ENCODE measurements around the gene NHS.

Gene NHS

DNA sequence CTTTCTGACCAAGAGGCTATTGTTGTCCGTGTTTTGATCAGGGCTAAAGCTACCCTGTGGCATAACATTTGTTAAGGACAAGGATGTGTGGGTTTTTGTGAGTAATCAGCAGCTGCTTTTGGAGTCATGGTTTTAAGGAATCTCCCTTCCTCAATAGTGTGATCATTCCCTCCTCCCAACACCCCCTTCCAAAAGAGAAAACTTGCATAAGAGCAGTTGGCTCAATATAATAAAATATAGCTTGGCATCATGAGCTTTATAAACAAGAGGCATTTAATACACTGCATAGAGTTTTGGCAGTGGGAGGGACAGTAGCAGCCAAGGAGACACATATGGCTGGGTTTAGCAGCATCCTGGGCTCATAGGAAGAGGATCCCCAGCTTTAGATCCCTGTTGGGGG, 84.7 kb downstream of the NHS start:
- Histone ChIP-seq H3K36me3 (no peaks in the 10 kb centered on the region), H3K4me3 (no peak overlapping the region), H3K9me3 (no peaks in the 10 kb centered on the region), H3K27me3 (no peaks in the 10 kb centered on the region), H3K4me1 (peaks cover 0 to 13% (median 0%) of the 10 kb centered on the region in 4 donors), H3K27ac (no peak overlapping the region)
- TF ChIP-seq, protein P1, sequence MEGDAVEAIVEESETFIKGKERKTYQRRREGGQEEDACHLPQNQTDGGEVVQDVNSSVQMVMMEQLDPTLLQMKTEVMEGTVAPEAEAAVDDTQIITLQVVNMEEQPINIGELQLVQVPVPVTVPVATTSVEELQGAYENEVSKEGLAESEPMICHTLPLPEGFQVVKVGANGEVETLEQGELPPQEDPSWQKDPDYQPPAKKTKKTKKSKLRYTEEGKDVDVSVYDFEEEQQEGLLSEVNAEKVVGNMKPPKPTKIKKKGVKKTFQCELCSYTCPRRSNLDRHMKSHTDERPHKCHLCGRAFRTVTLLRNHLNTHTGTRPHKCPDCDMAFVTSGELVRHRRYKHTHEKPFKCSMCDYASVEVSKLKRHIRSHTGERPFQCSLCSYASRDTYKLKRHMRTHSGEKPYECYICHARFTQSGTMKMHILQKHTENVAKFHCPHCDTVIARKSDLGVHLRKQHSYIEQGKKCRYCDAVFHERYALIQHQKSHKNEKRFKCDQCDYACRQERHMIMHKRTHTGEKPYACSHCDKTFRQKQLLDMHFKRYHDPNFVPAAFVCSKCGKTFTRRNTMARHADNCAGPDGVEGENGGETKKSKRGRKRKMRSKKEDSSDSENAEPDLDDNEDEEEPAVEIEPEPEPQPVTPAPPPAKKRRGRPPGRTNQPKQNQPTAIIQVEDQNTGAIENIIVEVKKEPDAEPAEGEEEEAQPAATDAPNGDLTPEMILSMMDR (IDR thresholded peaks at IDR 0.05): no peak
- no peak for DNase-seq
- intact Hi-C loops (cut with DNase I; ENCODE audit: low total_unique reads): loop anchor here (2.0 kb wide), 1 partner anchor 189 kb away; no protein-coding TSS in a partner anchor

DNA sequence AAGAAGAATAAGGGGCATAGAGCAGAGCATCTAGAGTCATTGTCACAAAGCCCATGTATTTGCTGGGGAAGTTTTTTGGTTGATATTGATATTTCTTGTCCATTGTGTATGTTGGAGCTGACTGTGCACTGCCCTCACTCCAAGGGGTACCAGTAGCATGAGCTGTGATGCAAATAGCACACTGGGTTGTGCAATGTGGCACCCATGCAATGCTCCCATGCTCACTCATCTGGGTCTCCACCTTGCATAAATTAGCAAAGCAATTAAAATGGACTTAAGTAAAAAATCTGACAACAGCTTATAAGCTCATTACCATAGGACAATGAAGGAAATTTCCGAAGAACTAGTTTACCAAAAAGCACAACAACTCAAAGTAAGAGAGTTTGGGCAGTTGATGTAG, 87.9 kb downstream of the NHS start:
- H3K4me3 ChIP-seq: no peak overlapping the region
- H3K4me1 ChIP-seq: peaks cover 0 to 16% (median 0%) of the 10 kb centered on the region in 4 donors
- no peak for DNase-seq
- TF ChIP-seq, protein P1 (IDR thresholded peaks at IDR 0.05): no peak
- no peak overlapping the region for H3K27ac ChIP-seq
- H3K36me3 ChIP-seq: no peaks in the 10 kb centered on the region
- H3K9me3 ChIP-seq: no peaks in the 10 kb centered on the region
- intact Hi-C loops (cut with DNase I; ENCODE audit: low total_unique reads): no loop called here
- no peaks in the 10 kb centered on the region for H3K27me3 ChIP-seq

DNA sequence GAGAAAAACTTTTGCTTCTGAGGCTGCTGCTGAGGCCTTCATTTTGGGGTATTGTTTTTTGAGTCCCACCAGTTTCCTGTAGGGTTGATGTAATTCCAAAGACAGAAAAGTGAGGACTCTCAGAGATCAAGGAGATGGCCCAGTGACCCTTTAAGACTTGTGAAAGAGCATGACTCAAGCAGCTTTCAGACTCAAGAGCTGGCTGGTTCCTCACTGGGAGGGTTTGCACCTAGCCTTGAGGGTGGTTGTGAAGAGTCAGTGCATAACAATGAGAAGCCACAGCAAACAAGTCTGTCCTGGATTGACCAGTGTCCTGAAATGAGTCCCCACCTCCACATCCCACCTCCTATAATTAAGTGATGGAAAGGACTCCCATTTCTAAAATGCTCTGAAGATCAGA, 89.2 kb downstream of the NHS start:
- no peak overlapping the region for H3K4me3 ChIP-seq
- no peaks in the 10 kb centered on the region for H3K9me3 ChIP-seq

GRCh38 chrX:17465201-17465600, 90.2 kb downstream of the NHS start:
- Histone ChIP-seq H3K36me3 (no peaks in the 10 kb centered on the region), H3K4me1 (peaks cover 0 to 3% (median 0%) of the 10 kb centered on the region in 4 donors), H3K9me3 (no peaks in the 10 kb centered on the region), H3K27me3 (no peaks in the 10 kb centered on the region), H3K4me3 (no peak overlapping the region), H3K27ac (no peak overlapping the region)
- TF ChIP-seq, protein P1 (IDR thresholded peaks at IDR 0.05): no peak
- intact Hi-C loops (cut with DNase I; ENCODE audit: low total_unique reads): no loop called here
- no peak for DNase-seq

More for the DNA sequence above, 89.2 kb downstream of the NHS start:
- TF ChIP-seq, protein P1 (IDR thresholded peaks at IDR 0.05): no peak
- Histone ChIP-seq H3K27ac (no peak overlapping the region), H3K27me3 (no peaks in the 10 kb centered on the region), H3K36me3 (no peaks in the 10 kb centered on the region), H3K4me1 (peaks cover 0 to 8% (median 0%) of the 10 kb centered on the region in 4 donors)
- no peak for DNase-seq
- intact Hi-C loops (cut with DNase I; ENCODE audit: low total_unique reads): no loop called here

GRCh38 chrX:17465802-17466201, 90.8 kb downstream of the NHS start:
- TF ChIP-seq, protein P1 (IDR thresholded peaks at IDR 0.05): no peak
- no peak for DNase-seq
- Histone ChIP-seq H3K4me1 (peaks cover 0 to 3% (median 0%) of the 10 kb centered on the region in 4 donors), H3K27me3 (no peaks in the 10 kb centered on the region), H3K4me3 (no peak overlapping the region), H3K9me3 (no peaks in the 10 kb centered on the region), H3K36me3 (no peaks in the 10 kb centered on the region), H3K27ac (no peak overlapping the region)
- intact Hi-C loops (cut with DNase I; ENCODE audit: low total_unique reads): no loop called here

GRCh38 chrX:17470136-17470535, 95.1 kb downstream of the NHS start:
- Histone ChIP-seq H3K27me3 (no peaks in the 10 kb centered on the region), H3K4me1 (peaks cover 0 to 29% (median 0%) of the 10 kb centered on the region in 4 donors), H3K9me3 (no peaks in the 10 kb centered on the region), H3K27ac (no peak overlapping the region), H3K4me3 (no peak overlapping the region), H3K36me3 (no peaks in the 10 kb centered on the region)
- TF ChIP-seq, protein P1 (IDR thresholded peaks at IDR 0.05): no peak
- intact Hi-C loops (cut with DNase I; ENCODE audit: low total_unique reads): no loop called here
- DNase-seq: no peak
